Occipital lobe (tissue), 2 donors: Measurements from ENCODE around the gene INAVA. TPM values are rescaled to one million over a fixed set of nuclear protein-coding genes. Genes with fewer than 3 reads are reported as not detected.
"Not testable (repeated sequence)": the region's sequence is repeated elsewhere in the genome, so short reads cannot be mapped to it uniquely, and the experiment has no call there.

ENCODE experiments used
- DNase-seq: peaks from one replicate; lab custom pipeline; 2025; lab: John Stamatoyannopoulos, UW
- total RNA-seq: library from RNA; depleted of rRNA; stranded (reverse); fragments of >200 nt; gene quantifications from one replicate; pipeline ENCODE4 v1.2.3, GENCODE V29; 2014

The INAVA gene
- total RNA-seq, 1 donor from 2014 or later = 1.4 TPM

DNA sequence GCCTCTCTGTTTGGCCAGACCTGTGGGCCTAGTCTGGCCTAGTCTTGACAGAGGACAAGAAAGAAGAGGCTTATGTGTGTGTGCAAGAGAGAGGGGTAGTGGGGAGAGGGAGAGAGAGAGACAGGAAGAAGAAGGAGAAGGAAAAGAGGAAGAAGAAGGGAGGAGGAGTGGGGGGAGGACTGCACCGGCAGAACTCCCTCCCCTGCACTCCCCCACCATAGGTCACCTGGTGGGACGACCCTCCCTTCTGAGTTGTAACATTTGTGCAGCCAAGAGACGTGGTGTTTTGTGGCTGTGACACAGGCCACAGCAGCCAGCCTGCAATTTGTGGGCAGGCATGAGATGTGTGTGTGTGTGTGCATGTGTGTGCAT is 4.3 kb downstream of the INAVA start:
- no peak for DNase-seq

DNA sequence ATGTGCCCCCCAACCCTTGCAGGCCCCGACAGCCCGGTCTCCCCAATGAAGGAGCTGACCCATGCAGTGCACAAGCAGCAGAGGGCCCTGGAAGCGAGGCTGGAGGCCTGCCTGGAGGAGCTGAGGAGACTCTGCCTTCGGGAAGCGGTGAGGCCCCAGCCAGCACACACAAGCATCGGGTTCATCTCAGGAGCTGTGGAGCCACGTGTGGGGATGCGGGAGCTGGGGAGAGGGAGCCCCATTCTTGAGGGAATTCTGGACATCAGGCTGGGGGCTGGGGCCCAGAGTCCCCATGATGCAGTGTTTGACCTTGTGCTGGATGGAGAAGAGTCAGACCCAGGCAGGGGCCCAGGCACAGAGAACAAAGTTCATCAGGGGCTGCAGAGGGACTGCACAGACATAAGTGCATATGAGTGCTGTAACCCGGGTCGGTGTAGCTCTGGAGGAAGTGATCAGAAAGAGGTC is 4.8 kb downstream of the INAVA start:
- DNase-seq = no peak

GRCh38 chr1:200899954-200900867 is 5.5 kb downstream of the INAVA start:
- no peak for DNase-seq

- no peak for DNase-seq
Measured at GRCh38 chr1:200900877-200901276, 6.2 kb downstream of the INAVA start.

- DNase-seq = no peak
Measured at GRCh38 chr1:200901350-200901749, 6.7 kb downstream of the INAVA start.

GRCh38 chr1:200901796-200902444 is 7.2 kb downstream of the INAVA start:
- no peak for DNase-seq

DNA sequence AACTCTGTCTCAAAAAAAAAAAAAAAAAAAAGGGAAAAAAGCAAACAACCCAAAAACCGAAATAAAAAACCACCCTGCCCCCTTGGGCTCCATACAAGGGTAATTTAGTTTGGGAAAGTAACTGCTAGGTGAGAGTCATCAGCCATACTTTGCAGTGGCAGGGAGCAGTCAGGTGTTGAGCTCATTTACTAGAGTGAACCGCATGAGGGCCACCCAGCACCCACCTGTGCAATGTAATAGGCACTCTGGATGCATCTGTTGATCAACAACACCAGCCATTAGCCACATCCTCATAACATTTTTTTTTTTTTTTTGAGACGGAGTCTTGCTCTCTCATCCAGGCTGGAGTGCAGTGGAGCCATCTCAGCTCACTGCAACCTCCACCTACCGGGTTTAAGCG is 9.1 kb downstream of the INAVA start:
- DNase-seq = no peak

- DNase-seq = no peak
Measured at GRCh38 chr1:200904772-200905171, 10.1 kb downstream of the INAVA start.

DNA sequence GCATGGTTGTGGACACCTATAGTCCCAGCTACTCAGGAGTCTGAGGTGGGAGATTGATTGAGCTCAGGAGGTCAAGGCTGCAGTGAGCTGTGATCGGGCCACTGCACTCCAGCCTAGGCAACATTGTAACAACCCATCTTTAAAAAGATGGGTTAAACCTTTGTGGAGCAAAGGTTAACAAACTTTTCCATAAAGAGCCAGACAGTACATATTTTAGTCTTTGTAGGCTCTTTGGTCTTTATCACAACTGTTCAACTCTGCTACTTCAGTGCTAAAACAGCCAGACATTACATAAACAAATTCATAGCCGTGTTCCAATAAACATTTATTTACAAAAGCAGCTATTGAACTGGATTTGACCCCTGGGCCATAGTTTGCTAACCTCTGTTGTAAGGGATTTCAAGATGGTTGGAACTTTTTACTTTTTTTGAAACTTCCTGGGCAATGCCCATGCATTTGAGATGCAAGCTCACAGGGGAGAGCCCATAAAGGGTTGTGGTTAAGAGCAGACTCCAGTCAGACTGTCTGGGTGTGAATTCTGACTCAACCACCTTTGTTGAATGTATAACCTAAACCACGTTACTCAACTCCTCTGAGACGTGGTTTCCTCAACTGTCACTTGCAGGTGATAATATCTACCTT is 10.8 kb downstream of the INAVA start:
- DNase-seq = no peak

GRCh38 chr1:200906491-200906890 is 11.8 kb downstream of the INAVA start:
- no peak for DNase-seq

- no peak for DNase-seq
Measured at GRCh38 chr1:200907611-200908097, 13.0 kb downstream of the INAVA start.

- no peak for DNase-seq
Measured at GRCh38 chr1:200908191-200908868, 13.6 kb downstream of the INAVA start.

- DNase-seq = no peak
Measured at GRCh38 chr1:200909071-200909470, 14.4 kb downstream of the INAVA start.

GRCh38 chr1:200909757-200910239 is 15.1 kb downstream of the INAVA start:
- DNase-seq = no peak

DNA sequence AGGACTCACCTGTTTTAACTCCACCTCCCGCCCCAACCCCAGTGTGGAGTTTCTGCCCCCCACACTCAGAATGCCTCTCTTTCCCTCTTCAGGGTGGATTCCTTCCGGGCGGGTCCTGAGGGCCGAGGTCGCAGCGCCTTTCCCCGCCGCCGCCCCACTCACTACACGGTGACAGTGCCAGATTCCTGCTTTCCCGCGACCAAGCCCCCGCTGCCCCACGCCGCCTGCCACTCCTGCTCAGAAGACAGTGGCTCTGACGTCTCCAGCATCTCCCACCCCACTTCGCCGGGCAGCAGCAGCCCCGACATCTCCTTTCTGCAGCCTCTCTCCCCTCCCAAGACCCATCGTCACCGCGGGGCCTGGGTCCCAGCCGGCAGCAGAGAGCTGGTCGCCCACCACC is 16.7 kb downstream of the INAVA start:
- no peak for DNase-seq

DNA sequence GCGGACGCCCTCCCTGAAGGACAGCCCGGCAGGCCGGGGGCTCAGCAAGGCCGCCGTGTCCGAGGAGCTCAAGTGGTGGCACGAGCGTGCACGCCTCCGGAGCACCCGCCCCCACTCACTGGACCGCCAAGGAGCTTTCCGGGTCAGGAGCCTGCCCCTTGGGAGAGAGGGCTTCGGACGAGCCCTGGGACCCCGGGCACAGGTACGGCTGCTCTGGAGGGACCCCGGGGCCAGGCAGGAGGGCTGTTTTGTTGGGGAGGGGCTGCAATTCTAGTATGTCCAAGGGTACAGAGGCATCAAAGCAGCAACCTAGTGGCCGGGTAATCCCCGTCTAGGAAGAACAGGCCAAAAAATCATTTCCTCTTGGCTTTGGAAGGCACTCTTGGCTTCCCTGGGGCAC is 17.2 kb downstream of the INAVA start:
- not testable (repeated sequence) for DNase-seq

- DNase-seq = no peak
Measured at GRCh38 chr1:200912737-200913407, 18.2 kb downstream of the INAVA start.

DNA sequence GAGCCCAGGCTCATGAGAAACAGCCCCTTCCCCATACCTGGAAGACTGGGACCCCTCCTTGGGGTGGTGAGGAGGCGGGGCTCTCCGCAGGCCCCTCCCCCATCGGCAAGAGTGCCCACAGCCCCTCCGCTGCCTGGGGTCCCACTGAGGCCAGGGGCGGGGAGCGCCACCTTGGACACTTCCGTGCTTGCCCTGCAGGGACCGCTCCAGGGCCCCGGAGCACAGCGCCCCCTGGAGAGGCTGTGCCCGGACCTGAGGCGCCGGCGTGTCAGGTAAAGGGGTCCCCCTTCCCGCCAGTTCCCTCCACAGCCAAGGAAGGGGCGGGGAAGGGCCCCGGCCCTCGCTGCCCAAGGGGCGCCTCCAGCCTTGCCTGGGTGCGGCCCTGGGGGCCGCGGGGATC is 21.5 kb downstream of the INAVA start:
- DNase-seq = no peak

DNA sequence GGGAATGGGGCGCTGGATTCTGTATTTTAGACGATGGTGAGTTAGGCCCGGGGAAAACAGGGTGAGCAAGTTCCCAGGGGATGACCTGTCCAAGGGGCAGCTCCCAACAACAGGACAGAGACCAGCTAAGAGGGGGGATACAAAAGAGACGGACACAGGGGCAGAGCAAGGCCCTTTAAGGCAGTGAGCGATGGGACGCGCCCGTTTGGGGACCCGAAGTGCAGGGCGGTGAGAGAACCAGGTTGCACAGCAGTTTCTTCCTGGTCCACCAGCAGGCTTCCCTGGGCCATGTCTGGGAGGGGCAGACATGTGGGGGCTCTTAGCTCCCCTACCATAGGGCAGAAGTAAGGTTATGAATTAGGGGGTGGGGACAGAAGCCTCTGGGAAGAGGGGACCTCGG is 22.0 kb downstream of the INAVA start:
- no peak for DNase-seq

DNA sequence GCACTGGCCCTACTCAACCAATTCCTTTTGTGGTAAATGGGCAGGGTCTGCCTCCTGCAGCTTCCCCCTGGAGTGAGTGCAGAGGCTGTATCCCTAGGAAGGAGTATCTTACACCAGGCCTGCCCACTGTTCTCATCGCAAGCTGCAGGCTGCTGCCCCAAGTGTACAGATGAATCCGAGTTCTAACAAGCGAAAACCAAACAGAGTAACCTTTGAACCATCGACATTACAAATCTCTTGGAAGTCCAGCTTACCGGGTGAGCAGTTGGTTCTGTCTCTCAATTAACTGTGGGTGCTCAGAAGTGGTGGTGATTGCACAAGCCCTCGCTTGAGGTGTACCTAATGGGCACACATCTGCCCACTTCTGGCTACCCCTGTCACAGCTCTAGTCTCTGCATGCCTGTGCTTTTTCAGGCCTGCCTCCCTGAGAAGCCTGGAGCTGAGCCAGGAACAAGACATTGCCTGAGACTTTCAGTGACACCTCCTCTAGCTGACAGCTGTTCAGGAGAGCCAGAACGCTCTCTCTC is 22.7 kb downstream of the INAVA start:
- no peak for DNase-seq

DNA sequence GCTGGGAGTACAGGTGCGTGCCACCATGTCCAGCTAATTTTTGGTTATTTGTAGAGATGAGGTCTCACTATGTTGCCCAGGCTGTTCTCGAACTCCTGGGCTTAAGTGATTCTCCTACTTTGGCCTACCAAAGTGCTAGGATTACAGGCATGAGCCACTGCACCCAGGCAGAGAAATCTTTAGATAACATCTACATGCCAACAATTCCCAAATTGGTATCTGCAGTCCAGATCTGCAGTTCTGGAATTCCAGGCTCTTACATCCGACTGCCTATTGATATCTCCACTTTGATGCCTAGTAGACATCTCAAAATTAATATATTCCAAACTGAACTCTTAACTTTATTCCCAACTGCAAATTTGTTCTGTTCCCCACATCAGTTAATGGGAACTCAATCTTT is 23.3 kb downstream of the INAVA start:
- no peak for DNase-seq
